Measurements from ENCODE around the gene OR1D2.
"Not testable (repeated sequence)": the region's sequence is repeated elsewhere in the genome, so short reads cannot be mapped to it uniquely, and the experiment has no call there.

The OR1D2 gene, protein sequence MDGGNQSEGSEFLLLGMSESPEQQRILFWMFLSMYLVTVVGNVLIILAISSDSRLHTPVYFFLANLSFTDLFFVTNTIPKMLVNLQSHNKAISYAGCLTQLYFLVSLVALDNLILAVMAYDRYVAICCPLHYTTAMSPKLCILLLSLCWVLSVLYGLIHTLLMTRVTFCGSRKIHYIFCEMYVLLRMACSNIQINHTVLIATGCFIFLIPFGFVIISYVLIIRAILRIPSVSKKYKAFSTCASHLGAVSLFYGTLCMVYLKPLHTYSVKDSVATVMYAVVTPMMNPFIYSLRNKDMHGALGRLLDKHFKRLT

DNA sequence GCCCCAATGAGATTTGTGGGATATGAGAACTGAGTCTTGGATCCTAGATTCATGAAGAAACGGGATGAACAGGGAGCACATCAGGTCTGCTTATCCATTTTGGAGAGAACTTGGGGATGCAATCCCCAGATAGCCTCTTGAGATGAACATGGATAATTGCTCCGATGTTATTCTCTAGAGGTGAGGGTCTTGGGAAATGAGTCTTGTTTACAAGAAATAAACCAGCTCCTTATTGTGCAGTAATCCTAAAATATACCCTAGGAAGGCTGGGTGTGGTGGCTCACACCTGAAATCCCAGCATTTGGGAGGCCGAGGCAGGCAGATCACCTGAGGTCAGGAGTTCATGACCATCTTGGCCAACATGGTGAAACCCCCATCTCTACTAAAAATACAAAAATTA, at the start of gene OR1D2:
TSS of gene OR1D2 (minus strand) at position 101 of the 400 bp plus-strand sequence. CDS start 11,426 bp downstream, outside the sequence.
- TF ChIP-seq, protein P1, sequence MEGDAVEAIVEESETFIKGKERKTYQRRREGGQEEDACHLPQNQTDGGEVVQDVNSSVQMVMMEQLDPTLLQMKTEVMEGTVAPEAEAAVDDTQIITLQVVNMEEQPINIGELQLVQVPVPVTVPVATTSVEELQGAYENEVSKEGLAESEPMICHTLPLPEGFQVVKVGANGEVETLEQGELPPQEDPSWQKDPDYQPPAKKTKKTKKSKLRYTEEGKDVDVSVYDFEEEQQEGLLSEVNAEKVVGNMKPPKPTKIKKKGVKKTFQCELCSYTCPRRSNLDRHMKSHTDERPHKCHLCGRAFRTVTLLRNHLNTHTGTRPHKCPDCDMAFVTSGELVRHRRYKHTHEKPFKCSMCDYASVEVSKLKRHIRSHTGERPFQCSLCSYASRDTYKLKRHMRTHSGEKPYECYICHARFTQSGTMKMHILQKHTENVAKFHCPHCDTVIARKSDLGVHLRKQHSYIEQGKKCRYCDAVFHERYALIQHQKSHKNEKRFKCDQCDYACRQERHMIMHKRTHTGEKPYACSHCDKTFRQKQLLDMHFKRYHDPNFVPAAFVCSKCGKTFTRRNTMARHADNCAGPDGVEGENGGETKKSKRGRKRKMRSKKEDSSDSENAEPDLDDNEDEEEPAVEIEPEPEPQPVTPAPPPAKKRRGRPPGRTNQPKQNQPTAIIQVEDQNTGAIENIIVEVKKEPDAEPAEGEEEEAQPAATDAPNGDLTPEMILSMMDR (IDR thresholded peaks at IDR 0.05; ENCODE audit: poor library complexity, severe bottlenecking): no peak
- ATAC-seq (ENCODE audit: low read depth) (no peak), DNase-seq (ENCODE audit: low spot score) (no peak)

DNA sequence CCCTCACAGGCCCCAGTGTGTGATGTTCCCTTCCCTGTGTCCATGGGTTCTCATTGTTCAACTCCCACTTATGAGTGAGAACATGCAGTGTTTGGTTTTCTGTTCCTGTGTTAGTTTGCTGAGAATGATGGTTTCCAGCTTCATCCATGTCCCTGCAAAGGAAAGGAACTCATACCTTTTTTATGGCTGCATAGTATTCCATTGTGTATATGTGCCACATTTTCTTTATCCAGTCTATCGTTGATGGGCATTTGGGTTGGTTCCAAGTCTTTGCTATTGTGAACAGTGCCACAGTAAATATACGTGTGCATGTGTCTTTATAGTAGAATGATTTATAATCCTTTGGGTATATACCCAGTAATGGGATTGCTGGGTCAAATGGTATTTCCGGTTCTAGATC, 33.3 kb upstream of the OR1D2 start:
- H3K4me3 ChIP-seq (ENCODE audit: severe bottlenecking); H3K27ac ChIP-seq (ENCODE audit: poor library complexity, severe bottlenecking); ATAC-seq (ENCODE audit: low read depth); H3K36me3 ChIP-seq (ENCODE audit: low read depth); H3K27me3 ChIP-seq (ENCODE audit: insufficient read depth, poor library complexity, severe bottlenecking); H3K4me1 ChIP-seq (ENCODE audit: insufficient read depth, poor library complexity, severe bottlenecking); H3K9me3 ChIP-seq (ENCODE audit: severe bottlenecking); DNase-seq (ENCODE audit: low spot score): not testable (repeated sequence)

More for the DNA sequence above, at the start of gene OR1D2:
- Histone ChIP-seq H3K27me3 (ENCODE audit: insufficient read depth, poor library complexity, severe bottlenecking) (peaks cover 16% of the 10 kb centered on the region), H3K4me3 (ENCODE audit: severe bottlenecking) (no peak within 1 kb of the TSS), H3K4me1 (ENCODE audit: insufficient read depth, poor library complexity, severe bottlenecking) (no peaks in the 10 kb centered on the region), H3K36me3 (ENCODE audit: low read depth) (no peaks in the 10 kb centered on the region), H3K9me3 (ENCODE audit: severe bottlenecking) (no peaks in the 10 kb centered on the region), H3K27ac (ENCODE audit: poor library complexity, severe bottlenecking) (no peak within 1 kb of the TSS)

DNA sequence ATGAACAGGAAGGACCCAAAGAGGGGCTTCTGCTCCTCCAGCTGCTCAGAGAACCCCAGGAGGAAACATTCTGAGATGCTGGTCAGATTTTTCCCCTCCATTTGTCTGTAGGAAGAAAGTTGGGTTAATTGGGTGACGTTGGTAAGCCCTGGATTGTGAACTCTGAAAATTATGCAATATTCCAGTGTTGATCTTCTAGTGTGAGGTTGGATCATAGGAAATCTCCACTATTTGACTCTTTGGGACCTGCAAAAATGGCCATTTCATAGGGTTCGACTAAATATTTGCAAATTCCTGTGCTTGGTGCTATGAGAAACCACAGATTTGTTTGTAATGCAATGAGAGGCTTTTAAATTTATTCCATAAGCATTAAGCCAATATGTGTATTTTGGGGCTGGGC, 23.2 kb upstream of the OR1D2 start, which contains the start of gene OR1G1:
TSS of gene OR1G1 (minus strand) at position 101 of the 400 bp plus-strand sequence. CDS start at position 101, 0 bp downstream.
- Histone ChIP-seq H3K36me3 (ENCODE audit: low read depth) (no peaks in the 10 kb centered on the region), H3K27me3 (ENCODE audit: insufficient read depth, poor library complexity, severe bottlenecking) (peaks cover 10% of the 10 kb centered on the region), H3K4me3 (ENCODE audit: severe bottlenecking) (no peak within 1 kb of the TSS), H3K9me3 (ENCODE audit: severe bottlenecking) (no peaks in the 10 kb centered on the region), H3K27ac (ENCODE audit: poor library complexity, severe bottlenecking) (no peak within 1 kb of the TSS), H3K4me1 (ENCODE audit: insufficient read depth, poor library complexity, severe bottlenecking) (no peaks in the 10 kb centered on the region)
- TF ChIP-seq, protein P1 (IDR thresholded peaks at IDR 0.05; ENCODE audit: poor library complexity, severe bottlenecking): no peak
- DNase-seq (ENCODE audit: low spot score): no peak
- ATAC-seq (ENCODE audit: low read depth): no peak

DNA sequence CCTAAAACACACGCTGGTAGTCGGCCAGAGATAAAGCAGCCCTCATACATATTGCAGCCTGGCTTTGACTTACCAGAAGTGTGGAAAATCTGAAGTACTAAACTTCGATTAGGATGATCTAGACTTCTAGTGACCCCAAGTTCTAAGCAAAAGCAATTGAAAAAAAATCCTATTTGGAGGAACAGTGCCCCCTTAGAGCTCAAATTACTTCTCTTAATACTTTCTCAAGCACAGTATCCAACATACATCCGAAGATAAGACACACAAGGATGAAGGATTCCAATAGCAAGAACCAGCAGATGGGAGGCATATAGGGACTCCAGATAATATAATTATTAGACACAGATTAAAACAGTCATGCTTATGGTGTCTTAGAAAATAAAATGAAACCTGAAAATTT, 30.4 kb downstream of the OR1D2 start:
- ATAC-seq (ENCODE audit: low read depth); H3K36me3 ChIP-seq (ENCODE audit: low read depth); H3K27me3 ChIP-seq (ENCODE audit: insufficient read depth, poor library complexity, severe bottlenecking); H3K27ac ChIP-seq (ENCODE audit: poor library complexity, severe bottlenecking); H3K9me3 ChIP-seq (ENCODE audit: severe bottlenecking); DNase-seq (ENCODE audit: low spot score); H3K4me1 ChIP-seq (ENCODE audit: insufficient read depth, poor library complexity, severe bottlenecking); H3K4me3 ChIP-seq (ENCODE audit: severe bottlenecking): not testable (repeated sequence)

DNA sequence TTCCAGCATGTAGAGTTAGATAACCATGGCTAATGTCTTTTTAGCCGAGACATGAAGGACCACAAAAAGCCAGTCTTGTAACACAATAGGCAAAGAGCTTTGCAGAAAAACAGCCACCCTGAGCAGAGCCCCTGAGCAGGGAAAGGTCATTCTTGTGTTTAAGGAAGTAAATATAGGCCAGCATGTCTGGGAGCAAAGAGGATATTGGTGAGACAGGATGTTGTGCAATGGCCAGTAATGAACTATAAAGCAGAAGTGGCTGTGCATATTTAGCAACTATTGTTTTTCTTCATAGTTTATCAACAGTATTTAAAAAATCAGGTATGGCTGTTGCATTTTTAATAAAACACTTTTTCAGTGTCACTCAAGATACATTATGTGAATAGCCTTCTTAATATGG, 39.0 kb downstream of the OR1D2 start:
- not testable (repeated sequence) for H3K4me3 ChIP-seq (ENCODE audit: severe bottlenecking); H3K9me3 ChIP-seq (ENCODE audit: severe bottlenecking); H3K27ac ChIP-seq (ENCODE audit: poor library complexity, severe bottlenecking); DNase-seq (ENCODE audit: low spot score); H3K36me3 ChIP-seq (ENCODE audit: low read depth); H3K27me3 ChIP-seq (ENCODE audit: insufficient read depth, poor library complexity, severe bottlenecking); H3K4me1 ChIP-seq (ENCODE audit: insufficient read depth, poor library complexity, severe bottlenecking)
- ATAC-seq (ENCODE audit: low read depth): peak; percentile 82

DNA sequence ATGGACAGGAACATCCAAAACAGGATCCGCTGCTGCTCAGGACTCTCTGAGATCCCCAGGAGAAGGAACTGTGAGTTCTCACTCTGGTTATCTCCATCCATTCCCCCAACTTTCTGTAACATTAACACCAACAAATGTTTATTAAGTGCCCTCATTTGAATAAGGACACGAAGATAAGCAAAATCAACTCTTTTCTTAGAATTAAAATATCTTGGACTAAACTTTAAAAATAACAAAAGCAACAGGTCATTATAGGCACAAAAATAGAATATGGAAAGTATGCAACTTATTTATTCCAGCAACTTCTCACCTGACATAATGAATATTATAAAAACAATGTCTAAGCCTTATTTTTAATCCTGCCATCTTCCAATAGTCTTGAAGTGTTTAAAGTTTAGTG, 40.7 kb downstream of the OR1D2 start, which contains the start of gene OR1D5:
TSS of gene OR1D5 (minus strand) at position 101 of the 400 bp plus-strand sequence. CDS start at position 101, 0 bp downstream.
- not testable (repeated sequence) for DNase-seq (ENCODE audit: low spot score); H3K27ac ChIP-seq (ENCODE audit: poor library complexity, severe bottlenecking); ATAC-seq (ENCODE audit: low read depth); H3K4me3 ChIP-seq (ENCODE audit: severe bottlenecking); H3K9me3 ChIP-seq (ENCODE audit: severe bottlenecking); H3K27me3 ChIP-seq (ENCODE audit: insufficient read depth, poor library complexity, severe bottlenecking); H3K4me1 ChIP-seq (ENCODE audit: insufficient read depth, poor library complexity, severe bottlenecking); H3K36me3 ChIP-seq (ENCODE audit: low read depth)

DNA sequence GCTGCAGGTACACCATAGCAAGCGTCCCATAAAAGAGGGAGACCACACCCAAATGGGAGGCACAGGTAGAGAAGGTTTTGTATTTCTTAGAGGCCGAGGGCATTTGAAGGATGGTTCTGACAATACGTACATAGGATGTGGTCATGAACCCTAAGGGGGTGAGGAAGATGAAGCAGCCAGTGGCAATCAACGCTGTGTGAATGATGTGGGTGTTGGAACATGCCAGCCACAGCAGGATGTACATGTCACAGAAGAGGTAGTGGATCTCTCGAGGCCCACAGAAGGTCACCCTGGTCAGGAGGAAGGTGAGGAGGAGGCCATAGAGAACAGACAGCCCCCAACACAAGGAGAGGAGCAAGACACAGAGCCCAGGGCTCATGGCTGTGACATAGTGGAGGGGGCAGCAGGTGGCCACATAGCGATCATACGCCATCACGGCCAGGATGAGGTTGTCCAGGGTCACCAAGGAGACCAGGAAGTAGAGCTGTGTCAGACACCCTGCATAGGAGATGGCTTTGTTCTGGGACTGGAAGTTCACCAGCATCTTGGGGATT, 41.3 kb downstream of the OR1D2 start:
- H3K4me1 ChIP-seq (ENCODE audit: insufficient read depth, poor library complexity, severe bottlenecking); ATAC-seq (ENCODE audit: low read depth); H3K27me3 ChIP-seq (ENCODE audit: insufficient read depth, poor library complexity, severe bottlenecking); H3K27ac ChIP-seq (ENCODE audit: poor library complexity, severe bottlenecking); H3K9me3 ChIP-seq (ENCODE audit: severe bottlenecking); H3K4me3 ChIP-seq (ENCODE audit: severe bottlenecking); DNase-seq (ENCODE audit: low spot score); H3K36me3 ChIP-seq (ENCODE audit: low read depth): not testable (repeated sequence)

DNA sequence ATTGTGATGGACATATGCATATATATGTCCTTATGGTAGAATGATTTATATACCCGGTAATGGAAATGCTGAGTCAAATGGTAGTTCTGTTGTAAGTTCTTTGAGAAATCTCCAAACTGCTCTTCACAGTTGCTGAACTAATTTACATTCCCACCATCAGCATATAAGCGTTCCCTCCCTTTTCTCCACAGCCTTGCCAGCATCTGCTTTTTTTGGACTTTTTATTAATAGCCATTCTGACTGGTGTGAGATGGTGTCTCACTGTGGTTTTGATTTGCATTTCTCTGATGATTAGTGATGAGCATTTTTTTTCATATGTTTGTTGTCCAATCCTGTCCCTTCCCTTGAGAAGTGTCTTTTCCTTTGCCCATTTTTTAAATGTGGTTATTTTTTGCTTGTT, 49.4 kb downstream of the OR1D2 start:
- not testable (repeated sequence) for ATAC-seq (ENCODE audit: low read depth); H3K27me3 ChIP-seq (ENCODE audit: insufficient read depth, poor library complexity, severe bottlenecking); DNase-seq (ENCODE audit: low spot score); H3K27ac ChIP-seq (ENCODE audit: poor library complexity, severe bottlenecking); H3K4me3 ChIP-seq (ENCODE audit: severe bottlenecking); H3K9me3 ChIP-seq (ENCODE audit: severe bottlenecking); H3K36me3 ChIP-seq (ENCODE audit: low read depth); H3K4me1 ChIP-seq (ENCODE audit: insufficient read depth, poor library complexity, severe bottlenecking)

All from RWPE2 (cell line).